RCC 7860 (cell line): Measurements from ENCODE around the gene INAFM2.

Experiments used
- DNase-seq: peaks from one replicate; pipeline ENCODE4 v3.0.0-alpha.2; 2015; ENCODE audit warnings: low spot score
- FAIRE-seq: peaks from 2 replicates; lab custom pipeline; 2012; peaks lifted over from hg19 to GRCh38; lab: Jason Lieb, UNC

INAFM2 gene

GRCh38 chr15:40357723-40358470, 34.4 kb downstream of the INAFM2 start, which contains the start of gene DISP2:
Gene DISP2, plus strand, starts transcription at chr15:40358219. Its CDS starts 103 bp downstream, at chr15:40358322.
- FAIRE-seq = no peak
- DNase-seq = peak; percentile 52

GRCh38 chr15:40358471-40359353, 35.2 kb downstream of the INAFM2 start:
- no peak for FAIRE-seq
- DNase-seq = no peak

GRCh38 chr15:40360015-40360414, 36.5 kb downstream of the INAFM2 start:
- no peak for DNase-seq
- no peak for FAIRE-seq

GRCh38 chr15:40361640-40362039, 38.1 kb downstream of the INAFM2 start:
- DNase-seq (no peak), FAIRE-seq (no peak)

- DNase-seq = no peak
- FAIRE-seq = no peak
Measured at GRCh38 chr15:40363611-40364010, 40.1 kb downstream of the INAFM2 start.

- no peak for FAIRE-seq
Measured at GRCh38 chr15:40364251-40364650, 40.8 kb downstream of the INAFM2 start.

GRCh38 chr15:40365016-40365415, 41.5 kb downstream of the INAFM2 start:
- FAIRE-seq = no peak
- no peak for DNase-seq

More at GRCh38 chr15:40364251-40364650, 40.8 kb downstream of the INAFM2 start:
- no peak for DNase-seq

GRCh38 chr15:40365624-40366456, 42.3 kb downstream of the INAFM2 start:
- DNase-seq (no peak), FAIRE-seq (no peak)

GRCh38 chr15:40366457-40367370, 43.2 kb downstream of the INAFM2 start:
- no peak for DNase-seq
- no peak for FAIRE-seq

GRCh38 chr15:40367371-40367685, 43.8 kb downstream of the INAFM2 start:
- DNase-seq (no peak), FAIRE-seq (no peak)

GRCh38 chr15:40367686-40368611, 44.5 kb downstream of the INAFM2 start:
- peak; percentile 75 for DNase-seq
- FAIRE-seq = no peak

- FAIRE-seq (no peak), DNase-seq (no peak)
Measured at GRCh38 chr15:40368719-40369473, 45.4 kb downstream of the INAFM2 start.

GRCh38 chr15:40369474-40369869, 46.0 kb downstream of the INAFM2 start:
- DNase-seq (no peak), FAIRE-seq (no peak)

GRCh38 chr15:40369971-40370370, 46.5 kb downstream of the INAFM2 start:
- FAIRE-seq (no peak), DNase-seq (no peak)

- DNase-seq (no peak), FAIRE-seq (no peak)
Measured at GRCh38 chr15:40372981-40373380, 49.5 kb downstream of the INAFM2 start.
